NOMO-1 (cell line): ENCODE data around the gene SESN3.
"Not testable (repeated sequence)": the region's sequence is repeated elsewhere in the genome, so short reads cannot be mapped to it uniquely, and the experiment has no call there.

ENCODE experiments used
- DNase-seq, 2 experiments: peaks; one replicate each; lab custom pipeline; 2025; ENCODE audit not compliant: unreplicated experiment in 2 of 2; lab: John Stamatoyannopoulos, UW

The SESN3 gene, protein sequence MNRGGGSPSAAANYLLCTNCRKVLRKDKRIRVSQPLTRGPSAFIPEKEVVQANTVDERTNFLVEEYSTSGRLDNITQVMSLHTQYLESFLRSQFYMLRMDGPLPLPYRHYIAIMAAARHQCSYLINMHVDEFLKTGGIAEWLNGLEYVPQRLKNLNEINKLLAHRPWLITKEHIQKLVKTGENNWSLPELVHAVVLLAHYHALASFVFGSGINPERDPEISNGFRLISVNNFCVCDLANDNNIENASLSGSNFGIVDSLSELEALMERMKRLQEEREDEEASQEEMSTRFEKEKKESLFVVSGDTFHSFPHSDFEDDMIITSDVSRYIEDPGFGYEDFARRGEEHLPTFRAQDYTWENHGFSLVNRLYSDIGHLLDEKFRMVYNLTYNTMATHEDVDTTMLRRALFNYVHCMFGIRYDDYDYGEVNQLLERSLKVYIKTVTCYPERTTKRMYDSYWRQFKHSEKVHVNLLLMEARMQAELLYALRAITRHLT

DNA sequence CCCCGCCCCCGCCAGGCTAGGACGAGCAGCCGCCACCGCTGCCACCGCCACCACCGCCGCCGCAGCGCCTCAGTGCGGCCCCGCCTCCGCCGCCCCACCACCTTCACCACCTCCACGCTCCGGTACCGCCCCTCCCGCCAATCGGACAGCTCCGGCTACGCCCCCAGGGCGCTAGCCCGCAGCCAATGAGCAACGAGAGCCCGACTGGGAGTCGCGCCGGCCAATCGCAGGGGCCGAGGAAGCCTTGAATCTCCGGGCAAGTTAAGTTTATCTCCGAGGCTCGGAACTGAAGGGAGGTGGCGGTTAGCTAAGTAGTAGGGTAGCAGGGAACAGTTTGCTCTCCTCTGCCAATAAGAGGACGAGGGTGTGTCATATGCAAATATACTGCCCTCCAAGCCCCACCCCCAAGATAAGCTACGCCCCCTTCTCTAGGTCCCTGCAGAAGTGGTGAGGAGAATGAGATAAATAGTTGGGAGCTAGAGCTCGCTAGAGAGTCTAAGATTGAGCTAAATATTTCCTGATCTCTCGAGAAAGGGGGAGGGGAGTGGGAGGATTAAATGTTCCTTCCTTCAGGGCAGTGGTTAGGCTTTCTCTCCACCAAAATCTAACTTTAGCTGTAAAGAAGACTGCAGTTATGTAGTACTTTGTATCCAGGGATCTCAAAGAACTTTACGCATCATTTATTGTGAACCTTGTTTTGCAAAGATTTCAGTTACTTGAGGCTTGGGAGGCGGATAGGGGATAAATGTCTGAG lies at the start of gene SESN3:
Gene SESN3 (minus strand): TSS at position 76 of the 754 bp plus-strand sequence. CDS start 342 bp downstream, outside the sequence.
- peak; percentile 99 to 100 for DNase-seq

GRCh38 chr11:95279921-95280868 lies 49.2 kb upstream of the SESN3 start:
- DNase-seq = peak; percentile 20 to 82

- DNase-seq = no peak
These were observed 46.9 kb upstream of the SESN3 start for GRCh38 chr11:95277868-95278267.

- DNase-seq = no peak
These were observed 45.1 kb upstream of the SESN3 start for GRCh38 chr11:95276139-95276538.

DNA sequence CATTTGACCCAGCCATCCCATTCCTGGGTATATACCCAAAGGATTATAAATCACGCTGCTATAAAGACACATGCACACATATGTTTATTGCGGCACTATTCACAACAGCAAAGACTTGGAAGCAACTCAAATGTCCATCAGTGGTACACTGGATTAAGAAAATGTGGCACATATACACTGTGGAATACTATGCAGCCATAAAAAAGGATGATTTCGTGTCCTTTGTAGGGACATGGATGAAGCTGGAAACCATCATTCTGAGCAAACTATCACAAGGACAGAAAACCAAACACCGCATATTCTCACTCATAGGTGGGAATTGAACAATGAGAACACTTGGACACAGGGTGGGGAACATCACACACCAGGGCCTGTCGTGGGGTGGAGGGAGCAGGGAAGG lies 42.6 kb upstream of the SESN3 start:
- DNase-seq = not testable (repeated sequence)

DNA sequence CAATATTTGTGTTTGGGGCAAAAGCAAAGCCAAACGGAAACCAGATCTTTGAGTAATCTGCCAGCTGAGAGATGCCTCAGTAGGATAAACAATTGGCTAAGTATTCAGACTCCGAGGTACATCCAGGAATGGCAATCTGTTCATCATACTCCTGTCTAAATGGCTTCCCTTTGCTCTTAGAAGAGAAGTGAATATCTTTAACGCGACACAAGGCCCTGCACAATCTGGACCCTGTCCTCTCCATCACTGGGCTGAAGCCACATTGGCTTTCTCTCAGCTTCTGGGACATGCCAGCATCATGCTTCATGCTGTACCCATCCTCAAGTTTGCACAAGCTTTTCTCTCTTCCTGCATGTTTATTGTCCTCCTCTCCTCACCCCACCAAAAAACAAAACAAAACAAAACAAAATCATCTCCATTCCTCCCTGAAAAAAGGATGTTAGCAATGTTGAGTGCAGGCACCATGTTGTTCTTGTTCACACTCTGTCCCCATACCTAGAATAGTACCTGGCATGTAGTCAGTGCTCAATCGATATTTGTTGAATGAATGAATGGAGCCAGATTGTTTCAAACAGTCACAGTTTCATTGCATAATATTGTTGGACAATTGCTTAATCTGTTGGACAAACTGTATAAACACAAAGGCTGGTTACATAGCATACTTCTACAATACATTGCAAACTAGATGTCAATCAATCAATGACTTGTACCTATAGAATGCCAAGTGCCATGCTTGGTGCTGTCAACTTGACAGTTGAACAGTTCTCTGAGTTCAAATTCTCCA lies 38.2 kb upstream of the SESN3 start:
- no peak for DNase-seq

GRCh38 chr11:95268391-95268790 lies 37.4 kb upstream of the SESN3 start:
- DNase-seq = no peak

- DNase-seq = peak in 1 of 2 experiments; percentile 35
These were observed 36.7 kb upstream of the SESN3 start for GRCh38 chr11:95267601-95268213.

DNA sequence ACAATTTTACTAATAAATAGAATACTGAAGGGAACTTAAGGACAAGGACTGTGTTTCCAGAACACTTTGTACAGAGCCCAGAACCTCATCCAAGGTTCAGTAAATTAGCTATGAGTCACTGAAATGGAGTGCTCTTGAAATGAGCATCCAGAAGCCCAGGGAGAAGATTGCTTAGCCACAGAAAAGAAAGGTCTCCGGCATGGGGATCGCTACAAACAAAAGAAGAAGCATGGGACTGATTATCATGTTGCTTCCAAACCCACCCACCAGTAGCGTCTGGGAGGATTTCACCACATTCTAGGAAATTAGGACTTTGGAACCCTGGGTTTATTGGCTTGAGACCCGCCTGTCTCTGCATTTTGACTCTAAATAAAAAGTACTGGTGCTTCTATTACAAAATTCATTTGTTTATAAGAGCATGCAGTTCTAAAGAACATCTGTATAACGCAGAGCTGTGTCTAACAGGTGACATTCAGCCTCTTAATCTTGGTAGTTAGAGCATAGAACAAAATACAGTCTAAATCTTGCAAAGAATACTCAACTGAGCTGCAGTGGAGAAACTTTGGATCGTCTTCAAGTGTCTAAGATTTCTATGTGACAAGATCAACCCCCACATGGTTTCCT lies 35.9 kb upstream of the SESN3 start:
- DNase-seq = no peak

GRCh38 chr11:95264881-95265280 lies 33.9 kb upstream of the SESN3 start:
- DNase-seq = no peak

- DNase-seq = peak; percentile 20 to 41
These were observed 32.2 kb upstream of the SESN3 start for GRCh38 chr11:95262994-95263765.

- no peak for DNase-seq
These were observed 26.5 kb upstream of the SESN3 start for GRCh38 chr11:95257456-95257971.

DNA sequence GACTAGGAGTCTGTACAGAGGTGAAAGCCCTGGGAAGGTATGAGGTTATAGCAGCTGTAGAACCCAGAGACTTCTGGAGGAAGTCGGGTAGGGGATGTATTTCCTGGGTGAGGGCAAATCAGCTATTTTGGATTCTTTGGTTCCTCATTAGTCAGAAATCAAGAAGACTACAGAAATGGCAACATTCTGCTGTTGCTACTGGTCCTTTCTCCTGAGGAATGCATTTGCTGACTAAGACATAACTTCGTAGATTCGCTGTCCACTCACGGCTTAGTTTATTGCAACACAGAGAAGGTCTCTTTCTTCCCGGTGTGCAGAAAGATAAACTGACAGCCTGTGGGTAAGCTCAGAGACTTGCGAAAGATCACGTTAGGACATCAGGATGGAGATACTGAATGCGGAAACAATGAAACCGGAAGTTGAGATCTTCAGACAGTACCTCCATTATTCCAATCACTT lies 25.3 kb upstream of the SESN3 start:
- DNase-seq = peak; percentile 88 to 98

DNA sequence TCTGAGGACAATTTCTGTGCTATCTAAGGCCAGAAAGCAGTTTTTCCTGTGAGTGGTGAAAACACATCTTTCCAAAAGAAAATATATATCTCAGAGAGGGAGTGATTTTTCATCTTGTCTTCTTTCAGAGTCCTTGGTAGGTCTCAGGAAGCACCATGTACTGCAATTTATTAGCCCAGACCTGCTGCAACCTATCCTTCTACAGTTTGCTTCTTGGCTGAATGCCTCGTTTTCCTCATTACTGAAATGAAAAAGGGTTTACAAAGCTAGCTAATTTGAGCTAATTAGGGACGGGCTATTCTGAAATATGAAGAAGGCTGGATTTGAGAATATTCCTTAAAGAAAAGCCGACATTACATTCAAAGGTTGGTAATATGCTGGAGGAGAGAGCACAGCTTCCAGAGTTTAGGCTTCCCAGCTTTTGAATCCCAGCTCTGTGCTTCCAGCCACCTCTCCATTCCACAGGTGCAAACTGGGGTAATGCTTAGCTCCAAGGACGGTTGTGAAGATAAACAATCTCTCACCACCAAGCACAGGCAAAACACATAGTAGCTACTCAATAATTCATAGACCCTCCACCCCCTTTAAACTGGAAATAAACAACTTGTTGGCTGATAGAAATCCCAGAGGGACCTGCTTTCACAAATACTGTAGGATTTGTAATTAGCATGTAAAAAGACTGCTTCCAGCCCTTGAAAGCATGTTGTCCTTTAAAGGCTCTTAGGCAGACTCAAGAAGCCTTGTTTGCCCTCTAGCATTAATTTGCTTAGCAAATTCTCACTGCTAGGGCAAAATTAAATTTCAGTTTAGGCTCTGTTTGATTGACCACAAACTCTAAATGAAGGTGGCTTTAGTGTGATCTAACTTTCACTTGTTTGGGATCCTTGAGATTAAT lies 24.5 kb upstream of the SESN3 start:
- DNase-seq = no peak

- DNase-seq = no peak
These were observed 23.7 kb upstream of the SESN3 start for GRCh38 chr11:95254716-95255115.

DNA sequence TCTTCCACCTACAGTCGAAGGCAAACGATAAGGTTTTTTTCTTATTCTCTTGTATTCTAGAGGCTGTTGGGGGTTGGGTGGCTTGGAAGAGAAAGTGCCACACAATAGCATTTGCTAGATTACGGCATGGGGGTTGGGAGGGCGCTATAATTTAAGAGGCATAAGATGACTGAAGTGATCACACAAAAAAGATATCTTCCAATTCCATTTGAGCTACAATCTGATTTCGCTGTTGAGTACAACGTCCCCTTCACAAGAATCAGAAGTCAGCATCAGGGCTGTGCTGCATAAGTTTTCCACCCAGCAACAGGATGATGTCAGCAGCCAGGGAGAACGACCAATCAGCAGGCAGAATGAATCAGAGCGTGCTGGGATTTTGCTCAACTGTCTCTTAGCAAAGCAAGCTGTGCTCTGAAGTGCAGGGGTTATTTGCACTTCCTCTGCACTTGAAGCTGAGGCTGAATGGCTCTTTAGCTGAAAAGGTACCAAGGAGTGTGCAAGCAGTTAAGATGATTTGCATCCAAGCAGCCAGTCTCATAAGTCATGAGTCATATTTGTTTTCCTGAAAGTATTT lies 23.2 kb upstream of the SESN3 start:
- peak; percentile 88 to 97 for DNase-seq

DNA sequence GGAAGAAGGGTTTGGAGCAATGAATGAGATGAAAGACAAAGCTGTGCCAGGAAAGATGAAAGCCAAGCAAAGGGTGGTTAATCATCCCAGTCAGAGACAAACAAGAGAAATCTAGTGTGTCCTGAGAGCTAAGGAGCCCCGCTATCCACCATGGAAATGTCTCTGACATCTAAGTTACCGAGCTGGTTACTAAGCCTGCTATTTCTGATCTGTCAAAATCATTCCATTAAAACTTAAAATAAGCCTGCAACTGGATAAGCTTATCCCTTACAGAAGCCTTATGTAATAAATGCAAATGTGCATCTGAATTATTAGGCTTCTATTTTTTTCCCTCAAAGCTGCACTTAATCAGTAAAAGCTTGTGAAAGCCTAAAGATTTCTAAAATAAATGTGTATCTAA lies 22.1 kb upstream of the SESN3 start:
- DNase-seq = no peak
